ENCODE measurements around the gene SNRNP40. TPM values are rescaled to one million over a fixed set of nuclear protein-coding genes. Genes with fewer than 3 reads are reported as not detected.

Gene SNRNP40
- total and polyA plus RNA-seq, 2 donors (not counting 1 experiment from before 2014, with no cell fraction given): 31.7 to 65.6 TPM

DNA sequence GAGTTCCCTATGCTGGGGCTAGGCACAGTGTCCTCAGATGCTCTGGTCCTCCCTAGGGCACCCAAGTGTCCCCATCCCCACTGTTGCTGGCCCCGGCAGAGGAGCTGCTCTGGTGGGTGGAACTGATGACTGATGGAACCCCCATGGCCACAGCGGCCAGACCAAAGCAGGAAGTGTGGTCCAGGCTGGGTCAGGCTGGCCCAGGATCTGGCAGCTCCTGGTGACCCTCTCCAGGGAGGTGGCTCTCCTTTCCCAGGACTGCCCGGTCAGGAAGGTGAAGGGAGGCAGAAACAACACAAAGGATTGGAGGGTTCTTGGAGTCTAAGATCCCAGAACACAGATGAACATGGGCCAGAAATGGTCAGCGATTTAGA lies 58.0 kb downstream of the SNRNP40 start:
- ChIA-PET CTCF (no interaction called here), POLR2A (no interaction called here)
- no peak overlapping the region for H3K27ac ChIP-seq (ENCODE audit: low read length in 2 of 2)
- H3K27ac Mint-ChIP-seq: no peak overlapping the region
- H3K4me2 ChIP-seq (replicated peaks; ENCODE audit: low read depth, low read length, poor library complexity, severe bottlenecking): no peak overlapping the region
- no peaks in the 10 kb centered on the region for H4K20me1 ChIP-seq (ENCODE audit: control insufficient read depth, insufficient read depth, low read length, poor library complexity, severe bottlenecking)
- H3K4me1 Mint-ChIP-seq: peaks cover 20% of the 10 kb centered on the region
- H3K27me3 ChIP-seq (replicated peaks in 1 of 4; ENCODE audit: control extremely low read depth in 1 of 4, control insufficient read depth in 3 of 4, insufficient read depth in 4 of 4, low read length in 3 of 4): peaks cover 0 to 40% (median 24%) of the 10 kb centered on the region in 4 experiments
- H3K36me3 ChIP-seq (replicated peaks in 1 of 2; ENCODE audit: control extremely low read depth in 1 of 2, control insufficient read depth in 1 of 2, extremely low read depth in 1 of 2, insufficient read depth in 2 of 2, low read length in 1 of 2): no peaks in the 10 kb centered on the region
- H3K9me3 ChIP-seq (ENCODE audit: control extremely low read depth in 1 of 3, control insufficient read depth in 2 of 3, insufficient read depth in 1 of 3, low read length in 2 of 3): no peaks in the 10 kb centered on the region
- peaks cover 55% of the 10 kb centered on the region for H3K27me3 Mint-ChIP-seq
- 23% methylated on average over 2 of the region's 4 CpGs for WGBS (ENCODE audit: insufficient coverage)
- DNase-seq (no peak), ATAC-seq (ENCODE audit: low read depth) (no peak)
- no peak overlapping the region for H3K9ac ChIP-seq (ENCODE audit: low read length)
- no peak for TF ChIP-seq EZH2 (IDR thresholded peaks at IDR 0.05; ENCODE audit: borderline replicate concordance, insufficient read depth, low read depth, low read length, poor library complexity, severe bottlenecking)
- H3K9me3 Mint-ChIP-seq (ENCODE audit: insufficient read depth): no peaks in the 10 kb centered on the region
- H3K4me3 ChIP-seq (ENCODE audit: control extremely low read depth in 1 of 5, extremely low read depth in 1 of 5, insufficient read depth in 1 of 5, low read depth in 2 of 5, low read length in 4 of 5): no peak overlapping the region
- no peak overlapping the region for H2AFZ ChIP-seq (ENCODE audit: insufficient read depth, low read depth, low read length, poor library complexity, severe bottlenecking)
- peak overlapping the region; percentile 72 for H3K4me3 Mint-ChIP-seq
- peaks cover 15 to 22% of the 10 kb centered on the region in 2 donors for H3K4me1 ChIP-seq (ENCODE audit: control insufficient read depth in 2 of 2, insufficient read depth in 2 of 2, low read length in 2 of 2)
- intact Hi-C loops (cut with micrococcal nuclease): no loop called here
- H3K79me2 ChIP-seq (ENCODE audit: control insufficient read depth, insufficient read depth, low read length): no peaks in the 10 kb centered on the region

DNA sequence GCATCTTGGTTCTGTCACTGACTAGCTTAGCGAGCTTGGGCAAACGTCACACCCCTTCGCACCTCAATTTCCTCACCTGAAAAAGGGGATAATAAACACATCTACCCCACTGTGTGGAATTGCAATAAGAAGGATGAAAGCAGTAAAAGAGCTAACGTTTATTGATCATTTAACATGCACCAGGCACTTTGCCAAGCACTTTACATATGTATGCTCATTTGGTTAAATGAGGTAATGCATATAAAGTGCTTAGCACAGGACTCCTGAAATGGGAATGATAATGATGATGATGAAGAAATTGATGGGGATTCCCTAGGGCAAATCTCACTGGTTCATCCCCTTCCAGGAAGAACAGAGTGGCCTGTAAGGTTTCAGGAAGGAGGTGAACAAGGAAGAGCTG lies 61.7 kb downstream of the SNRNP40 start:
- Histone ChIP-seq H3K4me1 (ENCODE audit: control insufficient read depth in 2 of 2, insufficient read depth in 2 of 2, low read length in 2 of 2) (peaks cover 6 to 12% of the 10 kb centered on the region in 2 donors), H3K79me2 (ENCODE audit: control insufficient read depth, insufficient read depth, low read length) (no peaks in the 10 kb centered on the region), H3K4me2 (replicated peaks; ENCODE audit: low read depth, low read length, poor library complexity, severe bottlenecking) (no peak overlapping the region), H4K20me1 (ENCODE audit: control insufficient read depth, insufficient read depth, low read length, poor library complexity, severe bottlenecking) (no peaks in the 10 kb centered on the region), H3K9me3 (ENCODE audit: control extremely low read depth in 1 of 3, control insufficient read depth in 2 of 3, insufficient read depth in 1 of 3, low read length in 2 of 3) (no peaks in the 10 kb centered on the region), H3K36me3 (replicated peaks in 1 of 2; ENCODE audit: control extremely low read depth in 1 of 2, control insufficient read depth in 1 of 2, extremely low read depth in 1 of 2, insufficient read depth in 2 of 2, low read length in 1 of 2) (no peaks in the 10 kb centered on the region), H2AFZ (ENCODE audit: insufficient read depth, low read depth, low read length, poor library complexity, severe bottlenecking) (no peak overlapping the region), H3K27me3 (replicated peaks in 1 of 4; ENCODE audit: control extremely low read depth in 1 of 4, control insufficient read depth in 3 of 4, insufficient read depth in 4 of 4, low read length in 3 of 4) (peaks cover 0 to 31% (median 19%) of the 10 kb centered on the region in 4 experiments), H3K4me3 (ENCODE audit: control extremely low read depth in 1 of 5, extremely low read depth in 1 of 5, insufficient read depth in 1 of 5, low read depth in 2 of 5, low read length in 4 of 5) (no peak overlapping the region), H3K27ac (ENCODE audit: low read length in 2 of 2) (no peak overlapping the region), H3K9ac (ENCODE audit: low read length) (no peak overlapping the region)
- CTCF ChIA-PET: no interaction called here
- POLR2A ChIA-PET: no interaction called here
- no peak overlapping the region for H3K4me3 Mint-ChIP-seq
- ATAC-seq (ENCODE audit: low read depth): no peak
- H3K4me1 Mint-ChIP-seq: peaks cover 7% of the 10 kb centered on the region
- no peaks in the 10 kb centered on the region for H3K9me3 Mint-ChIP-seq (ENCODE audit: insufficient read depth)
- TF ChIP-seq EZH2 (IDR thresholded peaks at IDR 0.05; ENCODE audit: borderline replicate concordance, insufficient read depth, low read depth, low read length, poor library complexity, severe bottlenecking): no peak
- TF ChIP-seq, protein P1, sequence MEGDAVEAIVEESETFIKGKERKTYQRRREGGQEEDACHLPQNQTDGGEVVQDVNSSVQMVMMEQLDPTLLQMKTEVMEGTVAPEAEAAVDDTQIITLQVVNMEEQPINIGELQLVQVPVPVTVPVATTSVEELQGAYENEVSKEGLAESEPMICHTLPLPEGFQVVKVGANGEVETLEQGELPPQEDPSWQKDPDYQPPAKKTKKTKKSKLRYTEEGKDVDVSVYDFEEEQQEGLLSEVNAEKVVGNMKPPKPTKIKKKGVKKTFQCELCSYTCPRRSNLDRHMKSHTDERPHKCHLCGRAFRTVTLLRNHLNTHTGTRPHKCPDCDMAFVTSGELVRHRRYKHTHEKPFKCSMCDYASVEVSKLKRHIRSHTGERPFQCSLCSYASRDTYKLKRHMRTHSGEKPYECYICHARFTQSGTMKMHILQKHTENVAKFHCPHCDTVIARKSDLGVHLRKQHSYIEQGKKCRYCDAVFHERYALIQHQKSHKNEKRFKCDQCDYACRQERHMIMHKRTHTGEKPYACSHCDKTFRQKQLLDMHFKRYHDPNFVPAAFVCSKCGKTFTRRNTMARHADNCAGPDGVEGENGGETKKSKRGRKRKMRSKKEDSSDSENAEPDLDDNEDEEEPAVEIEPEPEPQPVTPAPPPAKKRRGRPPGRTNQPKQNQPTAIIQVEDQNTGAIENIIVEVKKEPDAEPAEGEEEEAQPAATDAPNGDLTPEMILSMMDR (IDR thresholded peaks at IDR 0.05): no peak
- no peak for DNase-seq
- intact Hi-C loops (cut with micrococcal nuclease): no loop called here
- H3K27me3 Mint-ChIP-seq: peaks cover 43% of the 10 kb centered on the region
- WGBS (ENCODE audit: insufficient coverage): no CpG with 5 or more reads among the region's 4 CpGs
- H3K27ac Mint-ChIP-seq: no peak overlapping the region

All from B cell (primary cell).